ENCODE data around the gene PKD2L1. TPM values are rescaled to one million over a fixed set of nuclear protein-coding genes. Genes with fewer than 3 reads are reported as not detected.

PKD2L1 gene
- total RNA-seq, 1 donor from 2014 or later = not detected

- no peaks in the 10 kb centered on the region for H3K27me3 Mint-ChIP-seq (ENCODE audit: low read depth)
- no peak for TF ChIP-seq CTCF (IDR thresholded peaks at IDR 0.05; ENCODE audit: unreplicated experiment)
- H3K36me3 Mint-ChIP-seq = peaks cover 32% of the 10 kb centered on the region
- H3K4me3 Mint-ChIP-seq = no peak overlapping the region
- H3K9me3 Mint-ChIP-seq = no peaks in the 10 kb centered on the region
- H3K27ac Mint-ChIP-seq = no peak overlapping the region
- H3K4me1 Mint-ChIP-seq = peaks cover 2% of the 10 kb centered on the region
- no peak for DNase-seq (ENCODE audit: low spot score in 2 of 2, unreplicated experiment in 2 of 2)
Measured at GRCh38 chr10:100248820-100249219, 81.2 kb downstream of the PKD2L1 start.

GRCh38 chr10:100245484-100246220, 84.4 kb downstream of the PKD2L1 start:
- peaks cover 33% of the 10 kb centered on the region for H3K36me3 Mint-ChIP-seq
- H3K9me3 Mint-ChIP-seq = no peaks in the 10 kb centered on the region
- H3K27ac Mint-ChIP-seq = peak overlapping the region; percentile 23
- no peak for TF ChIP-seq CTCF (IDR thresholded peaks at IDR 0.05; ENCODE audit: unreplicated experiment)
- H3K27me3 Mint-ChIP-seq (ENCODE audit: low read depth) = no peaks in the 10 kb centered on the region
- H3K4me3 Mint-ChIP-seq = no peak overlapping the region
- DNase-seq (ENCODE audit: low spot score in 2 of 2, unreplicated experiment in 2 of 2) = no peak
- H3K4me1 Mint-ChIP-seq = peaks cover 2% of the 10 kb centered on the region

GRCh38 chr10:100239851-100240250, 90.2 kb downstream of the PKD2L1 start:
- no peak for TF ChIP-seq CTCF (IDR thresholded peaks at IDR 0.05; ENCODE audit: unreplicated experiment)
- Mint-ChIP-seq H3K36me3 (peaks cover 34% of the 10 kb centered on the region), H3K4me1 (no peaks in the 10 kb centered on the region), H3K27me3 (ENCODE audit: low read depth) (no peaks in the 10 kb centered on the region), H3K9me3 (no peaks in the 10 kb centered on the region), H3K27ac (no peak overlapping the region), H3K4me3 (no peak overlapping the region)
- DNase-seq (ENCODE audit: low spot score in 2 of 2, unreplicated experiment in 2 of 2) = no peak

- Mint-ChIP-seq H3K36me3 (peaks cover 30% of the 10 kb centered on the region), H3K4me1 (no peaks in the 10 kb centered on the region), H3K27ac (no peak overlapping the region), H3K4me3 (no peak overlapping the region), H3K9me3 (no peaks in the 10 kb centered on the region), H3K27me3 (ENCODE audit: low read depth) (no peaks in the 10 kb centered on the region)
- no peak for DNase-seq (ENCODE audit: low spot score in 2 of 2, unreplicated experiment in 2 of 2)
- no peak for TF ChIP-seq CTCF (IDR thresholded peaks at IDR 0.05; ENCODE audit: unreplicated experiment)
Measured at GRCh38 chr10:100238429-100238828, 91.6 kb downstream of the PKD2L1 start.

Other genes starting within 250 kb of the PKD2L1 start
- gene CPN1, start 248.4 kb downstream of the PKD2L1 start, total RNA-seq = not detected in 3 replicates
- gene ERLIN1, start 144.2 kb downstream of the PKD2L1 start, total RNA-seq = 29.0 to 32.5 TPM (median 29.5 TPM) in 3 replicates
- gene CHUK, start 100.6 kb downstream of the PKD2L1 start, total RNA-seq = 18.5 to 20.1 TPM (median 19.0 TPM) in 3 replicates
- gene CWF19L1, start 62.6 kb downstream of the PKD2L1 start, total RNA-seq = 20.7 to 25.6 TPM (median 24.1 TPM) in 3 replicates
- gene BLOC1S2, start 43.5 kb downstream of the PKD2L1 start, total RNA-seq = 28.5 to 33.0 TPM (median 31.2 TPM) in 3 replicates
- gene SCD, start 17.0 kb upstream of the PKD2L1 start, total RNA-seq = 157 to 162 TPM (median 159 TPM) in 3 replicates
- 0.60 to 0.95 TPM (median 0.69 TPM) in 3 replicates for gene WNT8B, start 132.8 kb upstream of the PKD2L1 start, total RNA-seq
- 26.8 to 30.2 TPM (median 28.8 TPM) in 3 replicates for gene SEC31B, start 189.6 kb upstream of the PKD2L1 start, total RNA-seq
- 141 to 157 TPM (median 145 TPM) in 3 replicates for gene NDUFB8, start 199.6 kb upstream of the PKD2L1 start, total RNA-seq
- 63.4 to 67.1 TPM (median 64.1 TPM) in 3 replicates for gene HIF1AN, start 205.7 kb upstream of the PKD2L1 start, total RNA-seq